Brain microvascular endothelial cell (primary cell): ENCODE measurements around the gene CHTOP.

Source experiments
- DNase-seq: peaks from one replicate; pipeline ENCODE4 v3.0.0-alpha.2; 2020
- H3K27ac ChIP-seq: fragments of 250-450 bp; sonication (Bioruptor Pico); 2 replicates; pipeline ENCODE4 v1.5.1; 2020; ENCODE audit warnings: mild to moderate bottlenecking, moderate library complexity
- H3K27me3 ChIP-seq: fragments of 250-450 bp; sonication (Bioruptor Pico); replicated peaks from 2 replicates; pipeline ENCODE4 v1.5.1; 2020; ENCODE audit warnings: mild to moderate bottlenecking
- H3K36me3 ChIP-seq: fragments of 250-450 bp; sonication (Bioruptor Pico); replicated peaks from 2 replicates; pipeline ENCODE4 v1.5.1; 2020; ENCODE audit warnings: mild to moderate bottlenecking
- H3K4me3 ChIP-seq: 2 replicates; pipeline ENCODE4 v1.5.1; 2011; ENCODE audit warnings: low read depth, mild to moderate bottlenecking, control low read depth, low read length, moderate library complexity
- in situ Hi-C: cut with HindIII; loops from 2 replicates; pipeline ENCODE4 v1.10.0; 2017; ENCODE audit warnings: low sequenced_read_pairs, low pct_ligation_motif_present
- TF ChIP-seq, protein P1 (sequence below): IDR thresholded peaks from 2 replicates; pipeline ENCODE4 v1.5.1; 2011; ENCODE audit warnings: low read depth, mild to moderate bottlenecking, moderate library complexity, low read length, control low read depth, inconsistent platforms; ENCODE audit errors: missing control alignments

The CHTOP gene

DNA sequence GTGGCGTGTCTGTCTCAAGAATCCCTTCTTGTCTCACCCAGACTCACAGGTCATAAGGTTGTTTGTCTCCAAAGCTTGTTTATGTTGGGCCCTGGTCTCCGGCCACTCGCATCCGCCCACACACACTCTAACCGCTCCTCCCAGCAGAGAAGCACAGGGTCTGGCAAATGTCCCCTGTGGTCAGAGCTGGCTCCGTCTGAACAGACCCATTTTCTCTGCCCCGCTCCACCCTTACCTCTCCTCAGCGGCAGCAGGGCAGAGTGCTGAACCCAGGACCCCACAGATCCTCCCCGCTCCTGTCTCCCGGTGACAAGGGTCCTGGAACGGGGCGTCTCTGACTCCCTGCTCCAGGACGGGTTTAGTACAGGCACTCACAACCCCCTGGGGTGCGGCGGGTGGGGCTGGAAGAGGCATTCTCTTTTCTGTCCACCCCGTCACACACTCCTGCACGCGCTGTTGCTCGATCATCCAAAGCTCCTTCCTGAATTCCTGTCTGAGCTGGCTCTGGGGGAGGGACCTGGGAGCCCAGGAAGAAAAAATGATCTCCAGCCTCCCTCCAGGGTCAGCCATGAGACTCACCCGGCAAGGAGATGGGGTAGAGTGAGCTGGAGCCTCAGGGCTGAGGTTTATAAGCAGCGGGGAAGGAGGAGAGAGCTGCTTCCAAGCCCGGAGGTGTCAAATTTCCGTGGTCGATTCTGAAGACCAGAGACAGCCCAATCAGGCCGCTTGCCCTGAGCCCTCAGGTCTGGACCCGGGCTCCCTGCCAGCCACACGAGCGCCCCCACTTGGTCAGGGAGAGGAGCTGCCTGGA, 6.8 kb upstream of the CHTOP start, which contains the start of gene S100A13:
Gene S100A13, minus strand, starts transcription at position 602 of the 811 bp plus-strand sequence. CDS start 1,033 bp downstream, outside the sequence.
- TF ChIP-seq, protein P1, sequence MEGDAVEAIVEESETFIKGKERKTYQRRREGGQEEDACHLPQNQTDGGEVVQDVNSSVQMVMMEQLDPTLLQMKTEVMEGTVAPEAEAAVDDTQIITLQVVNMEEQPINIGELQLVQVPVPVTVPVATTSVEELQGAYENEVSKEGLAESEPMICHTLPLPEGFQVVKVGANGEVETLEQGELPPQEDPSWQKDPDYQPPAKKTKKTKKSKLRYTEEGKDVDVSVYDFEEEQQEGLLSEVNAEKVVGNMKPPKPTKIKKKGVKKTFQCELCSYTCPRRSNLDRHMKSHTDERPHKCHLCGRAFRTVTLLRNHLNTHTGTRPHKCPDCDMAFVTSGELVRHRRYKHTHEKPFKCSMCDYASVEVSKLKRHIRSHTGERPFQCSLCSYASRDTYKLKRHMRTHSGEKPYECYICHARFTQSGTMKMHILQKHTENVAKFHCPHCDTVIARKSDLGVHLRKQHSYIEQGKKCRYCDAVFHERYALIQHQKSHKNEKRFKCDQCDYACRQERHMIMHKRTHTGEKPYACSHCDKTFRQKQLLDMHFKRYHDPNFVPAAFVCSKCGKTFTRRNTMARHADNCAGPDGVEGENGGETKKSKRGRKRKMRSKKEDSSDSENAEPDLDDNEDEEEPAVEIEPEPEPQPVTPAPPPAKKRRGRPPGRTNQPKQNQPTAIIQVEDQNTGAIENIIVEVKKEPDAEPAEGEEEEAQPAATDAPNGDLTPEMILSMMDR = peak; percentile 92
- peak within 1 kb of the TSS; percentile 77 for H3K4me3 ChIP-seq
- H3K27ac ChIP-seq = peak within 1 kb of the TSS; percentile 88
- H3K36me3 ChIP-seq = peaks cover 19% of the 10 kb centered on the region
- no peaks in the 10 kb centered on the region for H3K27me3 ChIP-seq
- peak; percentile 94 for DNase-seq
- in situ Hi-C loops = no loop called here

DNA sequence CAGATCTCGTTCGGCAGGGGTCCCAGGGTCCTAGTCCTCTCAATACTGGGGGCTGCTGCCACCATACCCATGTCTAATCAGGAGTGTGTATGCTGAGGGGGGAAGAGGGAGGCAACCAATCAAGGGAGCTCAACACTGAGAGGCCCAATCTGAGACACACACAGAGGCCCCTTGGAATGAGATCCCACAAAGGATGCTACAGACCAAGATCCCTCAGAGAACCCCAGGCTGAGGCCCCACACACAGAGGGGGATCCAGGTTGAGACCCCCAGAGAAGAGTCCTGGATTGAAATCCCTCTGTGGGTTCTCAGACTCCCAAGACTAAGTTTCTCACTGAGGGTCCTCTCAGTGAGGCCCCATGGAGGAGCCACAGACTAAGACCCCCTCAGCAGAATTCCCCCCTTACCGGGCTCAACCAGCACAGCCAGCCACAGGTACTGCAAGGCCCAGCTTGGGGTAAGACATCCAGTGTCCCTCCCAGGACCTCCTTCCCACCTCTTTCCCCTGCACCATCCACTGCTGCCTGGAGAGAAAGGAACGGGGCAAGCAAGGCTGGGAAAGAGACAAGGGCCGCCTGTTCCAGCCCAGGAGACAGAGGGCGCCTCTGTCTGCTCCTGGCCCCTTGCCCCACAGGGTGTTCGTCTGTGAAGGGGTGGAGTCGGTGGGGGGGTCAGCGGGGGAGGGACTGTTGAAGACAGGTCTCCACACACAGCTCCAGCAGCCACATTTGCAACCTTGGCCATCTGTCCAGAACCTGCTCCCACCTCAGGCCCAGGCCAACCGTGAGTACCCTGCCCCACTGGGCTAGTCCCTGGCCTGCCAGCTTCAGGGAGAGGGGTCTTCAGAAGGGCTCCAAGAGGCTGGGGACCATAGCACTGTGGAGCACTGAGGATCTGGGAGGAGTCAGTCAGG, 5.9 kb upstream of the CHTOP start, which contains the start of gene S100A1:
Gene S100A1, plus strand, starts transcription at position 720 of the 912 bp plus-strand sequence. CDS start 2,088 bp downstream, outside the sequence.
- DNase-seq = no peak
- in situ Hi-C loops = no loop called here
- TF ChIP-seq, protein P1 = no peak
- Histone ChIP-seq H3K27ac (peak within 1 kb of the TSS; percentile 88), H3K4me3 (peak within 1 kb of the TSS; percentile 77), H3K36me3 (peaks cover 11% of the 10 kb centered on the region), H3K27me3 (no peaks in the 10 kb centered on the region)

DNA sequence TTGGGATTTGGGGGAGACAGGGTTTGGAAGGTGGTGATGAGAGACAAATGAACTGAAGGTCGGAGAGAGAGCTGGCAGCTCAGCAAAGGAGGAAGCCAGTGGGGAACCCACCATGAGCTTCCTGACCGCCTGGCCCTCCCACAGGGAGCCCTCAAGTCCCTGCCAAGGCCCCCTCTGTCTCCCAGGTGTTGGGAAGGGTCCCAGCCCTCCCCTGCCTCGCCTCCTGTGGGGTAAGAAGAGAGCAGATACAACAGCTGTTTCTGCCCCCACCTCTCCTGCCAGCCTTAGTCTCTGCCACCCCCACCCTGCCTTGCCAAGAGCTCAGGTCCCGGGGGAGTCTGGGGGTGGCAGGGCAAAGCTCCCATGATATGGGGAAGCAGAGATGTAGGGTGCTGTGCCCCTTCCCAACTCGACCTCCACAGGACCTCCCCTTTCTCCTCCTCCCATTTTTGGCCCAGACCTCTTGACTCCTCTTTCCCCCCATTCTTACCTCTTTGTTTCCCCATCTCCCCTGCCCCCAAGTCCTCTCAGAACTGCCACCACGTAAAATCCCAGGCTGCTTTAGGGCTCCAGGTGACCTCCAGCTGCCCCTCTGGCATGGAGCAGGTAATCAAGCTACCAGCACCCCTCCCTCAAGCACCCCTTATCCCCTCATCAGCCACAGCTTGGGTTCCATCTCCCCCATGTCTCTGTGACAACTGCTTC, 5.1 kb upstream of the CHTOP start:
- Histone ChIP-seq H3K36me3 (peaks cover 10% of the 10 kb centered on the region), H3K4me3 (no peak overlapping the region), H3K27me3 (no peaks in the 10 kb centered on the region), H3K27ac (no peak overlapping the region)
- no peak for DNase-seq
- TF ChIP-seq, protein P1 = no peak
- in situ Hi-C loops = no loop called here

DNA sequence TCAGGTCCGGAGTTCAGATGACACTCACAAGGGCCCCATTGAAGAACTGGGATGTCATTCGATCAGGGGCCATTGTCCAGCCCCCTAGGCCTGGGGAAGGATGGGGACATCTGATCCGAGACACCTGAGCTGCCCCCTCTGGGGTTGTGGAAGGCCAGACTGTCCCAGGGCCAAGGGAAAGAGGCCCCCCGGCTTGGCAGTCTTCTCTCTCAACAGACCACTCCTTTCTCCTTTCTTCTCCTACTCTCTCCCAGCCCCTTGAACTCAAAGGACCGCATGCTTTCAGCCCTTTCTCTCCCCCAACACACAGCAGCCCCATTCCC, 4.6 kb upstream of the CHTOP start:
- DNase-seq = no peak
- Histone ChIP-seq H3K27ac (no peak overlapping the region), H3K36me3 (peaks cover 6% of the 10 kb centered on the region), H3K4me3 (no peak overlapping the region), H3K27me3 (no peaks in the 10 kb centered on the region)
- TF ChIP-seq, protein P1 = no peak
- in situ Hi-C loops = no loop called here

DNA sequence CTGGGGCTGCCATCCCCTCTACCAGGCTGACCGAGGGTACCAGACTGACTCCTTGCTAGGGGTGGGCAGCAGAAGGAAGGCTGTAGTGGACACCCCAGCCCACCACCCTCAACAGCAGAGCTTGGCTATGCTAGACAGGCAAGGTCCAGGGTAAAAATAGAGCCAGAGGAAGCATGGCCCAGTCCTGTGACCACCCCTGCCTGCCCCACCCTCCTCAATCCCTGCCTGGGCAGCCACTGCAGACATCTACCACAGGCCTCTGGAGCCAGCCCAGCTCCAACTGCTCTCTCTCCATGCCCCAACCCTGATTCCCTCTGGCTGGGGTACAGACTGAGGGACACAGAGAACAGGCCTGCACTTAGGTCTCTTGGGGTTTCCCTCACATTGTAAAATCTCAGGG, 3.9 kb upstream of the CHTOP start:
- no peak for DNase-seq
- Histone ChIP-seq H3K36me3 (peaks cover 6% of the 10 kb centered on the region), H3K27ac (no peak overlapping the region), H3K4me3 (no peak overlapping the region), H3K27me3 (no peaks in the 10 kb centered on the region)
- TF ChIP-seq, protein P1 = no peak
- in situ Hi-C loops = no loop called here
